Glomerular visceral epithelial cell (primary cell): ENCODE results near the gene CLBA1.
"Not testable (repeated sequence)": the region's sequence is repeated elsewhere in the genome, so short reads cannot be mapped to it uniquely, and the experiment has no call there.

Experiments
- DNase-seq: peaks from one replicate; pipeline ENCODE4 v3.0.0-alpha.2; 2016; ENCODE audit errors: extremely low spot score

The CLBA1 gene

DNA sequence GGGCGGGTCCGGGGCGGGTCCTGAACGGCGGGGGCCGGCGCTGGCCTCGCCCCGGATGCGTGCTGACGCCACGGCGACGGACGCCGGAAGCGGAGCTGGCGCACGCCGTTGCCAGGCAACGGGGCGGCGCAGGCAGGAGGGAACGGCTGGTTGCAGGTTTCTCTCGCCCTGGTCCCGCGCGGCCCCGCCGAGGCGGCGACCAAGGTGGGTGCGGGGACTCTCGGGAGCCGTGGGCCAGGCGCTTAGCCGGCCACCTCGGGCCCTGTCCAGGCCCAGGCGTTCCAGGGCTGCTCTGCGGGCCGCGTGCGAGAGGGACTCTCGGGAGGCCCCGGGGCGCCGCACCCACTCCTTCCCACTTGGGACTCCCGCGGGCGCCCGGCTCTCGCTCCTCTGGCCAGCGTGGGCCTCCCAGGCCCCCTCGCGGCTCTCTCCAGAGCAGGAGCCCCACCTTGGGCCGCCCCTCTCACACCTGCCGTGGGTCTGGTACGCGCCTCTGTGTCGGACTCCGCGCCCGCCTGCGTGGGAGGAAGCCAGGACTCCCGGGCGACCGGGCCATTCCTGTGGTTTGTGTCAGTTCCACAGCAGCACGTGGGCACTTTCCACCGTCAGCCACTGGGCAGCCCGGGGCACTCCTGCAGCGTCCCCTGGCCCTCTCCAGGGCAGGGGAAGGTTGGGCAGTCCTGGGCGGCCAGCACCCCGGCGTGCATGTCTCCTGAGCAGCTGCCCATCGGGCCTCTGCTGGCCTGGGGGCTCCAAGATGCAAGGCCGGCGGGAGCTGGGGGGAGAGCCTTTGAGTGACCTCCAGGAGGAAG lies at the start of gene CLBA1:
TSS of gene CLBA1 (plus strand) at position 114 of the 812 bp plus-strand sequence. CDS start at position 758, 644 bp downstream.
- peak; percentile 92 for DNase-seq

DNA sequence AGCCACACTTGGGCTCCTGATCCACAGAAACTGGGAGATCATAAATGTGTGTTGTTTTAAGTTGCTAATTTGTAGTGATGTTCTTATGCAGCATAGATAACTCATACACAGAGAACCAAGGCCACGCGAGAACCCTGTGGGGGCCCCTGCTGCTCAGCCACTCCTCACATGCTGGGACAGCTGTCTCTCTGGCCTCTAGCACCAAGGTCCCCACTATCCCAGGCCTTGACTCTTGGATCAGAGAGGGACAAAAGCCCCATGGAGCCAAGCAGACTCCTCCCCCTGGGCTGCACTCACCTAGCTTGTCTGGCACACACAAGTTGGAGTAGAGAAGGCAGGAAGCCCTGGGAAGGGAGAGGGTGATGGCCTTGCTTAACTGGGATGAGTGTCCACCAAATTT lies 49.6 kb upstream of the CLBA1 start:
- DNase-seq: no peak

DNA sequence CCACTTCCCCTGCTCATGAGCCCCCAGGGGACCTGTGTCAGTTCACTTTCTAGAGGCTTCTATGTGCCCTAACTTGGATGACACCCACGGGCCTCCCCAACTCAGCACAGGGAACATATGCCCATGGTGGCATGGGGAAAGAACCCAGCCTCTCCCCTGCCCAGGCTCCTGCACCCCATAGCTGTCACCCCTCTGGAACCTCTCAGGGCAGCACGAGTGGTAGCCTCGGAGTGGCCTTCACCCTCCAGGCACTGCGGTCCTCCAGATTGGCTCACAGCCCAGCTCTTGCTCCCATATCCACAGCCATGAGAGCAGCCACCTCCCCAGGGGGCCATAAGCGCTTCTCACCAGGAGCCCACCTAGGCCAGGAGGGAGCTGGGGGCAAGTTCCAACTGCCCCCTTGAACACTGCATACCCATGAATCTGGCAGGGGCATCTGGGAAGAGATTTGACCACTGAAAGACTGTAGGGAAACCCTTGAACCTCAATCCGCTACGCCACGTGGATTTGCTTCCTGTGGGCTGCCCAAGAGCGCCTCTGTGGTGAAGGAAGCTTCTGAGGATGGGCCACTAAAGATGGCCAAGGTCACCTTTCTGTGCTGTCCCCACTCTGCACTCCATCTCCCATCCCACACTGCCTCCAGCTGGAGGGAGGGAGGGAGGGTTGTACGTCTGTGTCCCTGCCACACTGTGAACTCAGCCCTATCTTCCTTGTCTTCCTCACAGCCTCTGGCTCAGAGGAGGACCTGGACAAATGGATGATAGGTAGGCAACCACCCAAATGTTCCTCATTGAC lies 49.0 kb upstream of the CLBA1 start:
- DNase-seq: no peak

DNA sequence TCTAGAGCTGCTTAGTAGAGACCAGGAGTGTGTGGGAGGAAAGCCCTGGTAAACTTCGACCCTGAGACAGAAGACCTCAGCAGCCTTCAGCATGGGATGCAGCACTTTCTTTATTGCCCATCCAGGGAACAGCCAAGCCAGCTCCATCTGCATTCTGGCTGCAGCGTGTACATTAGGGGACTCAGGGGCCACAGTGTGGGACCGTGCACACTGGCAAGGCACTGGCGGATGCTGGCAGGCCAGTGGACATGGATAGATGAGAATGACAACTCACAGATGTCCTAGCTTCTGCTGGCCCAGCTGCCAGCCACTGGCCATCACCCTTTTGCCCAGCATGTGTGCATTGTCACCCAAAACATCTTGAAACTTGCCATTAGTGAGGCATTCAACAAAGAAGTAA lies 48.4 kb upstream of the CLBA1 start:
- no peak for DNase-seq

DNA sequence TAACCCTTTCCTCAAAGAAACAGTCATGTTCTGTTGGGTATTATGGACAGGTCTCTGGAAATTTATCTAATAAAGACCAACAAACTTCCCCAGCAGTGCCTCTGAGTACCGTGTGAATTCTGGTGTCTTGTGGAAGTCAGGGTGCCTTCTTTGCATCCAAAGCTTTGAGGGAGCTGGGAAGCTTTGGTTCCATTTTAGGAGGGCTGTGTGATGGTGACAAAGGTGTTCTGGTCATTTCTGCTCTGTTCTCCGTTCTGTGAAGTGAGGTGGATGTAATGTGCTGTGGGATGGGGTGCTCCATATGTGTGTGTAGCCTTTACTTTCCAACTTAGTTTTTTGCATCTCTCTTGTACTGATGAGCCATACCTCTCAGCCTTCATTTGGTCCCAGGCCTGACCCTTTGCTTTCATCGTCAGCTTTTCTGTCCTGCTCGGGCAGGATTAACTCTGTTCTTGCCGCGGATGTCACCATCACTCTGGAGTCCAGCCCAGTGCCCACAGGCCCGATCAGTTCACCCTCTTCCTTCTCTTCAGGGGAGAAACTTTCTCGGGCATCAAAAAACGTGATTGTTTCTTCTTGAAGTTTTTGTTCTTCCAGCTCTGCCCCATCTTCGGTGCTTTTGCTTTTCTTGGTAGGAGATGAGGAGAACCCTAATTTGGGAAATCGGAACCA lies 47.8 kb upstream of the CLBA1 start:
- no peak for DNase-seq

DNA sequence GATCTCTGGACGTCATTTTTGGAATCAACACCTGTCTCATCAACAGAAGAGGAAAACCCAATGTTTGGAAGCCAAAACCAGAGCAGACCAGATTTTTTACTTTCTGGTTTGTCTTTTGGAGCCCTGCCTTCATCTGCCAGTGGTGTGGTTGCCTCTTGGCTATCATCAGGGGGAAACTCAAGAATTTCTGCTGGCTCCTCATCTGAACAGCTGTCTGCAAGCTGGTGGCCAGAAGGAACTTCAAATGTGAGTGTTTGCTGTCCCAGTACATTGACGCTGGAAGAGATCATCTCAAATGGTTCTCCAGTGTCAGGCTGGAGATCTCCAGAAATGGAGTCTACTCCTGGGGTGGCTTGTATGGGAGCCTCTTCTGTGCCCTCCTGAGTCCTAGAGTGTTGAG lies 47.2 kb upstream of the CLBA1 start:
- DNase-seq: no peak

DNA sequence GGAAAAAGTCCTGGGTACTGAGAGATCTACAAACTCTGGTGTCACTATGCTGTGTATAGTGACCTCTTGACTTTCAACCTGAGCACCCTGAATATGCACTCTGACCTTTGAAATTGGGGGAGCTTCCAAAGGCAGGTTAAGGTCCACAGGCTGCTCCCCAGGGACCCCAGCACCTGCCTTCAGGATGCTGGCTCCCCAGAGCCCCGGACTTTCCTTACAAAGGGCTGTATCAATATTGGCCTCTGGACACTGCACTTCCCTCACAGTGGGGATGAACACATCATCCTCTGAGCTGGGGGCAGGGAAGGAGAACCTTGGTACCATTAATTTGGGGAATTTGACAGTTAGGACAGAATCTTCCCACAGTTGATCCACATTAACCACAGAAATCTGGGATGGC lies 46.6 kb upstream of the CLBA1 start:
- no peak for DNase-seq

DNA sequence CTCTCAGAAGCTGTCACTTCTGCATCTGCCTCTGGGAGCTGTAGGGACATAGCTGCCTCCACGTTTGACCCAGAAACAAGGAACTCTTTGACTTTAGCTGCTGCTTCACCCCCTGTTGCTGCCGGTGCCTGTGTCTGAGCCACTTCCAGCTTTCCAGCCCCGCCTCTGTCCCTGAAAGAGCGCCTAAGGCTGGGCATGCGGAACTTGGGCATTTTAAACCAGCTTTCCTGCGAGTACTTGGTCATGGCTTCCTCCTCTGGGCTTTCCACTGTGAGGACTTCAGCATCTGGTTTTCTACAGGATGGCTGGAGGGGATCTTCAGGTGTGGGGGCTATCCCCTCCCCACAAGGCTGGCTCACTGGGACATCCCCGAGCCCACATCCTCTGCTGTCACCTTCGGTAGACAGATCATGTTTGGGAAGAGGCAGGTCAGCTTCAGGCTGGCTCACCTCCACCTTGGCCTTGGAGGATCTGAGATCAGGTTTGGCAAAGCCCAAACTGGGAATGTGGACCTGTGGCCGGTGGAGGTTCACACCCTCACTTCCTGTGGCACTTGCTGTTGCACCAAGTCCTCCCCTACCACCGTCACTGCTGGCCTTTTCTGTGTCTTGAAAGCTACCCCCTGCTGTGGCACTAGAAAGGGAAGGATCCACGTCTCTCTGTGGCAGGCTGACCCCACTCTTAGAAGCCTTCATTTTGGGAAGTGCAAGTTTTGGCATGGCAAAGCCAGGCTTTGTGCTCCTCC lies 45.8 kb upstream of the CLBA1 start:
- no peak for DNase-seq

DNA sequence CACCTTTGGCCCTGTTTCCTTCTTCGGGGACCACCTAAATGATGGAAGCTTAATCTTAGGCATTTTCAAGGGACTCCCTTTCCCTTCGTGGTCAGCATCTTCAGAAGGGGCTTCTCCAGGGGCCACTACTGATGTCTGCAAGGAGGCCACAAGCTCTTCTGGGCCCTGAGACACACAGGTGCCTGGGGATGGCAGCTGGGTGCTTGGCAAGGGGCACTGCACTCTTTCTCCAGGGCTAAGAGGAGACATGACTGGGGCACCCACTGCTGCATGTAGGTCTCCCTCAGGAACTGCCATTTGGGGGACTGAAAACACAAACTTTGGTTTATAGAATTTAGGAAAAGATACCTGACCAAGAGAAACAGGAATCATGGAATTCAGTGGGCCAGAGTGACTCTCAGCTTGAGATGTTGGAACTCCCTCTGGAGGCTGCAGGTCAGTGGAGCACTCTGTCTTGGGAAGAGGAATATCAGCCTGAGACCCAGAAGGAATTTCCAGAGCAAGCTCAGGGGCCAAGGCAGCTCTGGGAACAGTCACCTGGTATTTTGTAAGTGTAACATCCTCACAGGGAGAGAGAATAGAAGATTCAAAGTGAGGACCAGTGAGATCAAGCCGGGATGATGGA lies 45.0 kb upstream of the CLBA1 start:
- no peak for DNase-seq

DNA sequence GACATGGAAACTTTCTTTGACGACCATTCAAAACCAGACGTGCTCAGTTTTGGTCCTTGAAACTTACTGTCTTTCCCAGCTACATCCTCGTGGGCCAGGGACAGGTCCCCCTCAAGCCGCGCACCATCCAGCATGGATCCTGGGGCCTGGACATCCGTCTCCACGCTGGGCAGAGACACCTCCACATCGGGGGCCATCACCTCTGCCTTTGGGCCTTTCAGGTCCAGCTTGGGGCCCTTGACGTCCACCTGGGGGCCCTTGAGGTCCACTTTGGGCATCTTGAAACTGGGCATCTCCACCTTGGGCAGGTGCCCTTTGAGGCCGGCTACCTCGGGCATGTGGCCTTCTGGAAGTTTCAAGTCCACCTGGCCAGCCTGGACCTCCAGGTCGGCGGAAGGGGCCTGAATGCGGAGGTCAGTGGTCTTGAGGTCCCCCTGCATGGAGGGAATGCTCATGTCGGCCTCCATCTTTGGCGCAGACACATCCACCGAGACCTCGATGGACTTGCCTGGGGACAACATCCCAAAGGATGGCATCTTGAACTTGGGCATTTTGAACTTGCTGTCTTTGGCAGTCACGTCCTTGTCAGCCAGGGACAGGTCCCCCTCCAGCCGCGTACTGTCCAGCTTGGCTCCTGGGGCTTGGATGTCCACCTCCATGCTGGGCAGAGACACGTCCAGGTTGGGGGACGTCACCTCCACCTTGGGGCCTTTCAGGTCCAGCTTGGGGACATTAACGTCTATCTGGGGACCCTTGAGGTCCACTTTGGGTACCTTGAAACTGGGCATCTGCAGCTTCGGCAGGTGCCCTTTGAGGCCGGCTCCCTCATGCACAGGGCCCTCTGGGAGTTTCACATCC lies 43.9 kb upstream of the CLBA1 start:
- DNase-seq: no peak

DNA sequence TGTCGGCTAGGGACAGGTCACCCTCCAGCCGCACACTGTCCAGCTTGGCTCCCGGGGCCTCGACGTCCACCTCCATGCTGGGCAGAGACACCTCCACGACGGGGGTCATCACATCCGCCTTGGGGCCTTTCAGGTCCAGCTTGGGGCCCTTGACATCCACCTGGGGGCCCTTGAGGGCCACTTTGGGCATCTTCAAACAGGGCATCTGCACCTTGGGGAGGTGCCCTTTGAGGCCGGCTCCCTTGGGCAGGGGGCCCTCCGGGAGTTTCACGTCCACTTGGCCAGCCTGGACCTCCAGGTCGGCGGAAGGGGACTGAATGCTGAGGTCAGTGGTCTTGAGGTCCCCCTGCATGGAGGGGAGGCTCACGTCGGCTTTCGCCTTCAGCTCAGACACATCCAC lies 43.0 kb upstream of the CLBA1 start:
- DNase-seq: no peak

DNA sequence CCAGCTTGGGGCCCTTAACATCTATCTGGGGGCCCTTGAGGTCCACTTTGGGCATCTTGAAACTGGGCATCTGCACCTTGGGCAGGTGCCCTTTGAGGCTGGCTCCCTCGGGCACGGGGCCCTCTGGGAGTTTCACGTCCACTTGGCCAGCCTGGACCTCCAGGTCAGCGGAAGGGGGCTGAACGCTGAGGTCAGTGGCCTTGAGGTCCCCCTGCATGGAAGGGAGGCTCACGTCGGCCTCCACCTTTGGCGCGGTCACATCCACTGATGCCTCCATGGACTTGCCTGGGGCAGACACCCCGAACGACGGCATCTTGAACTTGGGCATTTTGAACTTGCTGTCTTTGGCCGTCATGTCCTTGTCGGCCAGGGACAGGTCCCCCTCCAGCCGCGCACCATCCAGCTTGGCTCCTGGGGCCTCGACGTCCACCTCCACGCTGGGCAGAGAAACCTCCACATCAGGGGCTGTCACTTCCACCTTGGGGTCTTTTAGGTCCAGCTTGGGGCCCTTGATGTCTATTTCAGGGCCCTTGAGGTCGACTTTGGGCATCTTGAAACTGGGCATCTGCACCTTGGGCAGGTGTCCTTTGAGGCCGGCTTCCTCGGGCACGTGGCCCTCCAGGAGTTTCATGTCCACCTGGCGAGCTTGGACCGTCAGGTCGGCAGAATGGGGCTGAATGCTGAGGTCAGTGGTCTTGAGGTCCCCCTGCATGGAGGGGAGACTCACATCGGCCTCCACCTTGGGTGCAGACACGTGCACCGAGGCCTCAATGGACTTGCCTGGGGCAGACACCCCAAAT lies 42.2 kb upstream of the CLBA1 start:
- not testable (repeated sequence) for DNase-seq

DNA sequence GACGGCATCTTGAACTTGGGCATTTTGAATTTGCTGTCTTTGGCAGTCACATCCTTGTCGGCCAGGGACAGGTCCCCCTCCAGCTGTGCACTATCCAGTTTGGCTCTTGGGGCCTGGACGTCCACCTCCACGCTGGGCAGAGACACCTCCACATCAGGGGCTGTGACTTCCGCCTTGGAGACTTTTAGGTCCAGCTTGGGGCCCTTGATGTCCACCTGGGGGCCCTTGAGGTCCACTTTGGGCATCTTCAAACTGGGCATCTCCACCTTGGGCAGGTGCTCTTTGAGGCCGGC lies 41.6 kb upstream of the CLBA1 start:
- DNase-seq: not testable (repeated sequence)

DNA sequence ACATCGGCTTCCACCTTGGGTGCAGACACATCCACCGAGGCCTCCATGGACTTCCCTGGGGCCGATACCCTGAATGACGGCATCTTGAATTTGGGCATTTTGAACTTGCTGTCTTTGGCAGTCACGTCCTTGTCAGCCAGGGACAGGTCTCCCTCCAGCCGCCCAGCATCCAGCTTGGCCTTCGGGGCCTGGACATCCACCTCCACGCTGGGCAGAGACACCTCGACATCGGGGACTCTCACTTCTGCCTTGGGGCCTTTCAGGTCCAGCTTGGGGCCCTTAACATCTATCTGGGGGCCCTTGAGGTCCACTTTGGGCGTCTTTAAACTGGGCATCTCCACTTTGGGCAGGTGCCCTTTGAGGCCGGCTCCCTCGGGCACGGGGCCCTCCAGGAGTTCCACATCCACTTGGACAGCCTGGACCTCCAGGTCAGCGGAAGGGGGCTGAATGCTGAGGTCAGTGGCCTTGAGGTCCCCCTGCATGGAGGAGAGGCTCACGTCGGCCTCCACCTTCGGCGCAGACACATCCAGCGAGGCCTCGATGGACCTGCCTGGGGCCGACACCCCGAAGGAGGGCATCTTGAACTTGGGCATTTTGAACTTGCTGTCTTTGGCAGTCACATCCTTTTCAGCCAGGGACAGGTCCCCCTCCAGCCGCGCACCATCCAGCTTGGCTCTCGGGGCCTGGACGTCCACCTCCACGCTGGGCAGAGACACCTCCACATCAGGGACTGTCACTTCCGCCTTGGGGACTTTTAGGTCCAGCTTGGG lies 41.0 kb upstream of the CLBA1 start:
- not testable (repeated sequence) for DNase-seq

DNA sequence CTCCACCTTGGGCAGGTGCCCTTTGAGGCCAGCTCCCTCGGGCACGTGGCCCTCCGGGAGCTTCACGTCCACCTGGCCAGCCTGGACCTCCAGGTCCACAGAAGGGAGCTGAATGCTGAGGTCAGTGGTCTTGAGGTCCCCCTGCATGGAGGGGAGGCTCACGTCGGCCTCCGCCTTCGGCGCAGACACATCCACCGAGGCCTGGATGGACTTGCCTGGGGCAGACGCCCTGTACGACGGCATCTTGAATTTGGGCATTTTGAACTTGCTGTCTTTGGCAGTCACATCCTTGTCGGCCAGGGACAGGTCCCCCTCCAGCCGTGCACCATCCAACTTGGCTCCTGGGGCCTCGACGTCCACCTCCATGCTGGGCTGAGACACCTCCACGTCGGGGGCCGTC lies 40.3 kb upstream of the CLBA1 start:
- not testable (repeated sequence) for DNase-seq

DNA sequence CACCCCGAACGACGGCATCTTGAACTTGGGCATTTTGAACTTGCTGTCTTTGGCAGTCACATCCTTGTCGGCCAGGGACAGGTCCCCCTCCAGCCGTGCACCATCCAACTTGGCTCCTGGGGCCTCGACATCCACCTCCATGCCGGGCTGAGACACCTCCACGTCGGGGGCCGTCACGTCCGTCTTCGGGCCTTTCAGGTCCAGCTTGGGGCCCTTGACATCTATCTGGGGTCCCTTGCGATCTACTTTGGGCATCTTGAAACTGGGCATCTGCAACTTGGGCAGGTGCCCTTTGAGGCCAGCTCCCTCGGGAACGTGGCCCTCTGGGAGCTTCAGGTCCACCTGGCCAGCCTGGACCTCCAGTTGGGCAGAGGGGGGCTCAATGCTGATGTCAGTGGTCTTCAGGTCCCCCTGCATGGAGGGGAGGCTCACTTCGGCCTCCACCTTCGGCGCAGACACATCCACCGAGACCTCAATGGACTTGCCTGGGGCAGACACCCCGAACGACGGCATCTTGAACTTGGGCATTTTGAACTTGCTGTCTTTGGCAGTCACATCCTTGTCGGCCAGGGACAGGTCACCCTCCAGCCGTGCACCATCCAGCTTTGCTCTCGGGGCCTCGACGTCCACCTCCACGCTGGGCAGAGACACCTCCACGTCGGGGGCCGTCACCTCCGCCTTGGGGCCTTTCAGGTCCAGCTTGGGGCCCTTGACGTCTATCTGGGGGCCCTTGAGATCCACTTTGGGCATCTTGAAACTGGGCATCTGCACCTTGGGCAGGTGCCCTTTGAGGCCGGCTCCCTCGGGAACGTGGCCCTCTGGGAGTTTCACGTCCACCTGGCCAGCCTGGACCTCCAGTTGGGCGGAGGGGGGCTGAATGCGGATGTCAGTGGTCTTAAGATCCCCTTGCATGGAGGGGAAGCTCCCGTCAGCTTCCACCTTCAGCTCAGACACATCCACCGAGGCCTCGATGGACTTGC lies 39.3 kb upstream of the CLBA1 start:
- DNase-seq: not testable (repeated sequence)

DNA sequence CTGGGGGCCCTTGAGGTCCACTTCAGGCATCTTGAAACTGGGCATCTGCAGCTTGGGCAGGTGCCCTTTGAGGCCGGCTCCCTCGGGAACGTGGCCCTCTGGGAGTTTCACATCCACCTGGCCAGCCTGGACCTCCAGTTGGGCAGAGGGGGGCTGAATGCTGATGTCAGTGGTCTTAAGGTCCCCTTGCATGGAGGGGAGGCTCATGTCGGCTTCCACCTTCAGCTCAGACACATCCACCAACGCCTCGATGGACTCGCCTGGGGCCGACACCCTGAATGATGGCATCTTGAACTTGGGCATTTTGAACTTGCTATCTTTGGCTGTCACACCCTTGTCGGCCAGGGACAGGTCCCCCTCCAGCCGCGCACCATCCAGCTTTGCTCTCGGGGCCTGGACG lies 38.4 kb upstream of the CLBA1 start:
- not testable (repeated sequence) for DNase-seq
